Activated CD8-positive, alpha-beta T cell treated with anti-CD3 and anti-CD28 coated beads, Interleukin-2, amount 10 ng/mL, durations not matched to agents 7 days and 5 days (primary cell): ENCODE results near the gene C1GALT1C1. TPM values are rescaled to one million over a fixed set of nuclear protein-coding genes. Genes with fewer than 3 reads are reported as not detected.
A peak's percentile ranks its signal among the peaks of the same experiment; 100 is the strongest.
"Not testable (repeated sequence)": the region's sequence is repeated elsewhere in the genome, so short reads cannot be mapped to it uniquely, and the experiment has no call there.

ENCODE experiments used
- ATAC-seq: fragments of 150-1000 bp; cut with Tn5 transposase; one replicate; pipeline ENCODE4 v1.10.0; 2021; ENCODE audit warnings: moderate library complexity
- CTCF ChIA-PET: fragments of 350-600 bp; sonication (Branson Sonifier 250); formaldehyde crosslinking; loops from one replicate; lab custom pipeline; 2021; ENCODE audit warnings: antibody characterized with exemption; lab: Charles Lee
- POLR2A ChIA-PET: fragments of 350-600 bp; sonication (Branson Sonifier 250); formaldehyde crosslinking; loops from one replicate; lab custom pipeline; 2021; ENCODE audit warnings: antibody characterized with exemption; lab: Charles Lee
- DNase-seq: peaks from one replicate; pipeline ENCODE4 v3.0.0-alpha.2; 2020
- H3K27ac Mint-ChIP-seq: one replicate; pipeline ENCODE4 v1.8.0; 2021; ENCODE audit warnings: mild to moderate bottlenecking, mixed read lengths
- H3K27me3 Mint-ChIP-seq: one replicate; pipeline ENCODE4 v1.8.0; 2021; ENCODE audit warnings: low read depth, mixed read lengths
- H3K36me3 Mint-ChIP-seq: one replicate; pipeline ENCODE4 v1.8.0; 2021; ENCODE audit warnings: low read depth, mixed read lengths
- H3K4me1 Mint-ChIP-seq: one replicate; pipeline ENCODE4 v1.8.0; 2021; ENCODE audit warnings: low read depth, mixed read lengths
- H3K4me3 Mint-ChIP-seq: one replicate; pipeline ENCODE4 v1.8.0; 2021; ENCODE audit warnings: mild to moderate bottlenecking, mixed read lengths
- H3K9me3 Mint-ChIP-seq: one replicate; pipeline ENCODE4 v1.8.0; 2022; ENCODE audit warnings: mixed read lengths; ENCODE audit not compliant: insufficient read depth
- total RNA-seq, 2 experiments: library from RNA; stranded (reverse); gene quantifications; one replicate each; pipeline ENCODE4 v1.2.3, GENCODE V29; 2021

The C1GALT1C1 gene
- 10 to 100 TPM; 21.1 to 21.9 TPM for total RNA-seq

- peaks cover 24% of the 10 kb centered on the region for H3K4me1 Mint-ChIP-seq
- H3K4me3 Mint-ChIP-seq, result peak within 1 kb of the TSS; percentile 86
- peak; percentile 98 for ATAC-seq
- no peaks in the 10 kb centered on the region for H3K9me3 Mint-ChIP-seq
- CTCF ChIA-PET, result no interaction called here
- H3K27ac Mint-ChIP-seq, result peak within 1 kb of the TSS; percentile 98
- peaks cover 13% of the 10 kb centered on the region for H3K36me3 Mint-ChIP-seq
- H3K27me3 Mint-ChIP-seq, result no peaks in the 10 kb centered on the region
- POLR2A ChIA-PET, result interaction anchor here (0.6 kb wide), 2 partner anchors 26 to 69 kb away, joined by 3 to 6 read pairs; partner anchors contain the start of genes CUL4B and MCTS1
- peak; percentile 92 for DNase-seq
Measured at GRCh38 chrX:120629667-120630537, at the start of gene C1GALT1C1. Gene C1GALT1C1 (minus strand): TSS chrX:120630054. CDS start chrX:120627166, 2,888 bp downstream.

- ATAC-seq (no peak), DNase-seq (no peak)
- Mint-ChIP-seq H3K36me3 (peaks cover 7% of the 10 kb centered on the region), H3K4me3 (no peak overlapping the region), H3K27ac (no peak overlapping the region), H3K4me1 (peaks cover 13% of the 10 kb centered on the region), H3K27me3 (no peaks in the 10 kb centered on the region), H3K9me3 (peaks cover 9% of the 10 kb centered on the region)
- ChIA-PET CTCF (interaction anchor here (1.1 kb wide), 1 partner anchor 13 kb away, joined by 3 read pairs; no protein-coding TSS in a partner anchor), POLR2A (no interaction called here)
Measured at GRCh38 chrX:120677004-120677652, 47.3 kb upstream of the C1GALT1C1 start.

GRCh38 chrX:120672841-120673530 is 43.1 kb upstream of the C1GALT1C1 start:
- H3K4me1 Mint-ChIP-seq, result peaks cover 5% of the 10 kb centered on the region
- H3K27ac Mint-ChIP-seq, result no peak overlapping the region
- DNase-seq, result no peak
- H3K36me3 Mint-ChIP-seq, result peaks cover 7% of the 10 kb centered on the region
- no peak overlapping the region for H3K4me3 Mint-ChIP-seq
- H3K27me3 Mint-ChIP-seq, result no peaks in the 10 kb centered on the region
- ATAC-seq, result no peak
- ChIA-PET CTCF (no interaction called here), POLR2A (no interaction called here)
- peaks cover 9% of the 10 kb centered on the region for H3K9me3 Mint-ChIP-seq

GRCh38 chrX:120672389-120672788 is 42.5 kb upstream of the C1GALT1C1 start:
- Mint-ChIP-seq H3K9me3 (peaks cover 9% of the 10 kb centered on the region), H3K4me3 (no peak overlapping the region)

GRCh38 chrX:120671963-120672362 is 42.1 kb upstream of the C1GALT1C1 start:
- H3K9me3 Mint-ChIP-seq, result peaks cover 6% of the 10 kb centered on the region
- CTCF ChIA-PET, result no interaction called here
- H3K36me3 Mint-ChIP-seq, result peaks cover 5% of the 10 kb centered on the region
- DNase-seq (no peak), ATAC-seq (no peak)
- no peak overlapping the region for H3K27ac Mint-ChIP-seq
- H3K27me3 Mint-ChIP-seq, result no peaks in the 10 kb centered on the region
- H3K4me3 Mint-ChIP-seq, result no peak overlapping the region
- H3K4me1 Mint-ChIP-seq, result peaks cover 1% of the 10 kb centered on the region
- POLR2A ChIA-PET, result interaction anchor here (0.7 kb wide), 1 partner anchor 25 kb away, joined by 3 read pairs; no protein-coding TSS in a partner anchor

More at GRCh38 chrX:120672389-120672788, 42.5 kb upstream of the C1GALT1C1 start:
- peaks cover 7% of the 10 kb centered on the region for H3K36me3 Mint-ChIP-seq
- no peaks in the 10 kb centered on the region for H3K27me3 Mint-ChIP-seq
- ChIA-PET CTCF (no interaction called here), POLR2A (no interaction called here)
- H3K4me1 Mint-ChIP-seq, result peaks cover 5% of the 10 kb centered on the region
- no peak for DNase-seq
- H3K27ac Mint-ChIP-seq, result no peak overlapping the region
- no peak for ATAC-seq

GRCh38 chrX:120668357-120668756 is 38.5 kb upstream of the C1GALT1C1 start:
- no peaks in the 10 kb centered on the region for H3K36me3 Mint-ChIP-seq

GRCh38 chrX:120664535-120664934 is 34.7 kb upstream of the C1GALT1C1 start:
- not testable (repeated sequence) for H3K36me3 Mint-ChIP-seq, H3K4me1 Mint-ChIP-seq, DNase-seq, H3K4me3 Mint-ChIP-seq, H3K27me3 Mint-ChIP-seq, ATAC-seq, H3K9me3 Mint-ChIP-seq, H3K27ac Mint-ChIP-seq
- ChIA-PET POLR2A (interaction anchor here (0.7 kb wide), 1 partner anchor 62 kb away, joined by 3 read pairs; no protein-coding TSS in a partner anchor), CTCF (interaction anchor here (2.0 to 2.5 kb wide), 3 partner anchors 149 to 178 kb away, joined by 4 to 6 read pairs (median 5); no protein-coding TSS in a partner anchor)

More at GRCh38 chrX:120668357-120668756, 38.5 kb upstream of the C1GALT1C1 start:
- peaks cover 2% of the 10 kb centered on the region for H3K4me1 Mint-ChIP-seq
- H3K9me3 Mint-ChIP-seq, result no peaks in the 10 kb centered on the region
- no peak for ATAC-seq
- DNase-seq, result no peak
- H3K4me3 Mint-ChIP-seq, result no peak overlapping the region
- no peak overlapping the region for H3K27ac Mint-ChIP-seq
- ChIA-PET CTCF (interaction anchor here (1.5 kb wide), 1 partner anchor 170 kb away, joined by 3 read pairs; no protein-coding TSS in a partner anchor), POLR2A (no interaction called here)
- H3K27me3 Mint-ChIP-seq, result no peaks in the 10 kb centered on the region

GRCh38 chrX:120664081-120664480 is 34.2 kb upstream of the C1GALT1C1 start:
- POLR2A ChIA-PET, result no interaction called here
- CTCF ChIA-PET, result interaction anchor here (1.0 to 2.5 kb wide), 4 partner anchors 106 to 178 kb away, joined by 3 to 6 read pairs (median 4); no protein-coding TSS in a partner anchor
- no peak overlapping the region for H3K4me3 Mint-ChIP-seq
- no peak for DNase-seq
- ATAC-seq, result no peak
- H3K27me3 Mint-ChIP-seq, result no peaks in the 10 kb centered on the region
- H3K9me3 Mint-ChIP-seq, result no peaks in the 10 kb centered on the region
- H3K36me3 Mint-ChIP-seq, result no peaks in the 10 kb centered on the region
- peaks cover 2% of the 10 kb centered on the region for H3K4me1 Mint-ChIP-seq
- no peak overlapping the region for H3K27ac Mint-ChIP-seq

- ATAC-seq, result no peak
- ChIA-PET CTCF (interaction anchor here (1.1 to 2.5 kb wide), 5 partner anchors 9 to 176 kb away, joined by 3 to 6 read pairs (median 5); no protein-coding TSS in a partner anchor), POLR2A (no interaction called here)
- no peaks in the 10 kb centered on the region for H3K9me3 Mint-ChIP-seq
- no peaks in the 10 kb centered on the region for H3K36me3 Mint-ChIP-seq
- H3K4me1 Mint-ChIP-seq, result peaks cover 2% of the 10 kb centered on the region
- DNase-seq, result no peak
- no peak overlapping the region for H3K27ac Mint-ChIP-seq
- no peaks in the 10 kb centered on the region for H3K27me3 Mint-ChIP-seq
- no peak overlapping the region for H3K4me3 Mint-ChIP-seq
Measured at GRCh38 chrX:120662662-120663061, 32.8 kb upstream of the C1GALT1C1 start.

GRCh38 chrX:120660637-120661036 is 30.8 kb upstream of the C1GALT1C1 start:
- DNase-seq, result no peak
- Mint-ChIP-seq H3K9me3 (no peaks in the 10 kb centered on the region), H3K27ac (no peak overlapping the region), H3K27me3 (no peaks in the 10 kb centered on the region), H3K4me1 (peaks cover 2% of the 10 kb centered on the region), H3K36me3 (no peaks in the 10 kb centered on the region), H3K4me3 (no peak overlapping the region)
- ChIA-PET POLR2A (no interaction called here), CTCF (no interaction called here)
- no peak for ATAC-seq

GRCh38 chrX:120653000-120653399 is 23.1 kb upstream of the C1GALT1C1 start:
- no peaks in the 10 kb centered on the region for H3K36me3 Mint-ChIP-seq

More at GRCh38 chrX:120653000-120653399, 23.1 kb upstream of the C1GALT1C1 start:
- ChIA-PET POLR2A (no interaction called here), CTCF (no interaction called here)
- no peak overlapping the region for H3K4me3 Mint-ChIP-seq
- no peaks in the 10 kb centered on the region for H3K27me3 Mint-ChIP-seq
- H3K9me3 Mint-ChIP-seq, result no peaks in the 10 kb centered on the region
- ATAC-seq, result no peak
- no peak for DNase-seq
- peaks cover 3% of the 10 kb centered on the region for H3K4me1 Mint-ChIP-seq
- H3K27ac Mint-ChIP-seq, result no peak overlapping the region
